Epithelial cell of prostate (primary cell): ENCODE data around the gene IL26.
"Not testable (repeated sequence)": the region's sequence is repeated elsewhere in the genome, so short reads cannot be mapped to it uniquely, and the experiment has no call there.

ENCODE experiments used
- DNase-seq: peaks from one replicate; pipeline ENCODE4 v3.0.0-alpha.2; 2011; ENCODE audit warnings: low read depth, low spot score
- H3K27ac ChIP-seq: fragments of 450-650 bp; 2 replicates; pipeline ENCODE4 v1.5.1; 2017; ENCODE audit warnings: mild to moderate bottlenecking

Gene IL26

GRCh38 chr12:68242777-68243176 lies 17.2 kb upstream of the IL26 start:
- DNase-seq, result no peak
- no peak overlapping the region for H3K27ac ChIP-seq

DNA sequence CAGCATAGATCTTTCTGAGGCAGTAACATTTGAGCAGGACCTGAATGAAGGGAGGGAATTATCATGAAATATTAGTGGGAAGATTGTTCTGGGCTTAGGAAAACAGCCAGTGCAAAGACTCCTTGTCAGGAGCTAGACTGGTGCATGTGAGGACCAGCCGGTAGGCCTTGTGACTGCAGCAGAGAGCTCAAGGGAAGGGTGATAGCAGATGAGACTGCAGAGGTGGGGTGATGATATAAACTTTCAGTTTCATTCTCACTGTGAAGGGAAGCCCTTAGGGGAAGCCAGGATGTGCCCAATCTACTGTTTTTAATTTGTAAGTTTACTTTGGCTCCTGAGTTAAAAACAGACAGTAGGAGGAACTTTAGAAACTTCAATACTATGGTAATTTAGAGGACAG lies 15.4 kb upstream of the IL26 start:
- no peak for DNase-seq
- H3K27ac ChIP-seq, result no peak overlapping the region

DNA sequence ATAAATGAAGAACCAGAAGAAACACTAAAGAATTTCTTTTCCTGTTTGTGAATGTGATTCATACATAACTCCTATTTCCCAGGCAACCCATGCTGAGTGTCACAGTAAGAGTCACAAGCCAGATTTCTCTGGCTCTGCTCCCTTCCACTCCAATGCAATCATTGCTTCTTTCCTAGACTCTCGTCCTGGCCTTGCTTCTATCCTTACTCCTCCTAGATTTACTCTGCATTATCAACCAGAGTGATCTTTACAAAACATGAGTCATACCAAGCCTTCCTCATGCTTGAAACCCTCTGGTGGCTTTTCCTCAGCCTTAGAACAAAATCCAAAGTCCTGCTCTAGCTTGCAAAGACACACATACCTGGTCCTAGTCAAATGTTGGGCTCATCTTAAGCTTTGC lies 14.5 kb upstream of the IL26 start:
- H3K27ac ChIP-seq, result peak overlapping the region; percentile 45
- no peak for DNase-seq

DNA sequence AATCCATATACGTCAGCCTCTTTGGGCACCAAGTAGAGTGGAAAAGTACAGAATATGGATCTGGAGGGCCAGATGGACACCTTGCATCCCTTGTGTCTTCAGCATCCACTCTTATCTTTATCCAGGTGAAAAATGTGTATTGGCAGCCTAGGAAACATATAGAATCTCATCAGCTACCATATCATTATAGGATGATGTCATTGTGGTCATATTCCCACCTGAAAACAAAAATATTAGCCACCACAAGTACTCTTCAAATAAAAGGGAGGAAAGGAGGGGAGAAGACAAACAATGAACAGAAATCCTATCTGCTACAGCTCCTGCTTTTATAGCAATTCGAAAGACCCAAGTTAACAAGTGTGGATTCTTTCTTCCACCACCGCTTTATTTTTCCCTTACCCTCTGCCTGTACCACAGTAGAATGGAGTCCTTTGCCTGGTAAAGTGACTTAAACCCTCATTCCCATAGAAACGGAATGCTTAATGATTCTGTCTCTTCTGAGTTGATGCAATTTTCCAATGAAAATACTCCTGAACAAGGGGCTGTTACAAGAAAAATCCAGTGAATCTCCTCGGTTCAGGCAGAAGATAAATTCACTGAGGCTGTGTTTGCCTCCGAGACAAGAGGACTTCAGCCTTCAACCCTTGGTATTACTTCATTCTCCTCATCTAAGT lies 13.8 kb upstream of the IL26 start:
- peak overlapping the region; percentile 45 for H3K27ac ChIP-seq
- no peak for DNase-seq

DNA sequence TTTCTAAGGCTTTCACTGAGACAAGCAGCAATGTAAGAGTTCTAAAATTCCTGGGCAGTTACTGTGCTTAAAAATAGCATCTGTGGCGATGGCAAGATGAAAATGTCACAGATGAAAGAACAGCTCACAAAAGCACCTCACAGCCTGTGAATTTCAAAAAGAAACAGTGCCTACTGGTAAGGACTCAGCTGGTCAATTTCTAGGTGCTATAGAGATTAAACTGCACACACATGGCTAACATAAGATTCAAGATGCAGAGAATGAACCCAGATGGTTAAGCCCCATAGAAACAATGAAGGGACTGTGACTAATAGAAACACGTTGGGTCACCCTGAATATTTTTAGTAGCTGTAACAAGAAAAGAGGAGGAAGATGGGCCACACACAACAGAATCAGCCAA lies 12.0 kb upstream of the IL26 start:
- H3K27ac ChIP-seq, result no peak overlapping the region
- no peak for DNase-seq

- H3K27ac ChIP-seq, result no peak overlapping the region
- no peak for DNase-seq
These were observed 11.5 kb upstream of the IL26 start for GRCh38 chr12:68237078-68237477.

- DNase-seq, result no peak
- H3K27ac ChIP-seq, result no peak overlapping the region
These were observed 10.9 kb upstream of the IL26 start for GRCh38 chr12:68236421-68237059.

DNA sequence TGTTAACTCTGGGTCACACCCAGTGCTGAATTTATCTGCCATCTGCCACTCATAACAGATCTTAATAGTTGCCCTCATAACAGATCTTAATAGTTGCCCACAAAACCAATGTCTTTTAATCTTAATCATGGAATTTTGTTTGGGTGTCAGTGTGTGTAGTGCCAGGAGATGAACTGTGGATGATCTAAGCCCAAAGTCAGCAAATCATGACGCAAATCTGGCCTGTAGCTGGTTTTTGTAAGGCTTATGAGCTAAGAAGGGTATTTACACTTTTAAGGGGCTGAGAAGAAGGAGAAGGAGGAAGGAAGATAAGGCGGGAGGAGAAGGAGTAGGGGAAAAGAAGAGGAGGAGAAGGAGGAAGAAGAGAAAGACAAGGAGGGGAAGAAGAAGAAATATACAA lies 10.0 kb upstream of the IL26 start:
- no peak overlapping the region for H3K27ac ChIP-seq
- DNase-seq, result no peak

DNA sequence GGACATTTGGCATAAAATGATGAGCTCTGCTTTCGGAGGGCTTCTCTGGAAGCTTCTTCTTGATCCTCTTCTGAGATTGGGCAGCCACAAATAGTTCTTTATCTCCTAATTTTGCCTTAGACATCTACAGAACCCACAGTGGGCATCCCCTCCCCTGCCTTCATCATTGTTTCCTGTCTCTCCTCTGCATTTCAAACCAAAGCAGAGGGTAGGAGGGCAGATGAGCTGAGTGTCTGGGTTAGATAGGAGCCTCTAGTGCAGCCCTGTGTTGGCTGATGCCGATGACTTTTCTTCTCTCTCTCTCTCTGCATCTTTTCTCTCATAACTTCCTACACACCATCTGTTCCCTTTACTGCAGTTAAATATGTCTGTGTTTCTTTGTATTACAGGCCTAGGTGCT lies 8.5 kb upstream of the IL26 start:
- DNase-seq, result no peak
- H3K27ac ChIP-seq, result no peak overlapping the region

GRCh38 chr12:68233498-68233897 lies 7.9 kb upstream of the IL26 start:
- DNase-seq, result no peak
- H3K27ac ChIP-seq, result no peak overlapping the region

GRCh38 chr12:68231691-68232090 lies 6.1 kb upstream of the IL26 start:
- no peak for DNase-seq
- no peak overlapping the region for H3K27ac ChIP-seq

DNA sequence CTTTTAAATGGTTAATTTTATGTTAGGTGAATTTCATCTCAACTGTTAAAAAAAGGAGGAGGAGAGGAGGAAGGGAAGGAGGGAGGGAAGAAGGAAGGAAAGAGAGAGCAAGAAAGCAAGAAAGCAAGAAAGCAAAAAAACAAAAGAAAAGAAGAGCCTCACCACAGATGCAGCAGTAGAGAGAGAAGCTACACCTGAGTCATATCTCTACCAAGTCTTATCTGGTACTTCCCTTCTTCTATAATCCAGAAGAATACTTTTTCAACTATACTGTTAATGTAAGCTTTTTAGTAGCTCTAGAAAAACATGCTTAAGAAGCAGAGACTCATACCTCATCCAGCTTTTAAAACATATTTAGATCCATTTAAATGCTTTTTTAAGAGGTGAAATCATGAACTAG lies 5.6 kb upstream of the IL26 start:
- DNase-seq, result no peak
- no peak overlapping the region for H3K27ac ChIP-seq

DNA sequence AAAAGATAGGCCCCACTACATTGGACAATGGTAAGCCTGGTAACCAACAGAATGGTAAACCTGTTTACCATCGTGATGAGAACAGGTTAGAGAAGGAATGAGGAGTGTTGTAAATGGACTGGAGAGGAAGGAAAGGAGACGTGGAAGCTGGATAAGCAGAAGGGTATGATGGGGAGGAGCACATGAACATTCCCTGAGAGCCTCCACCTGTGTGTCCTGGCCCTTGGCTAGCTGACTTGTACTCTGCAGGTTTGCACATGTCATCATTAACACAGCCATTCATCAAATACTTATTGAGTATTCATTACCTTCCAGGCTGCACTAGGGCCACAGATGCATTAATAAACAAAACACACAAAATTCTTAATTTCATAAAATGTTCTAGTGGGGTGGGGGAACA lies 4.3 kb upstream of the IL26 start:
- no peak overlapping the region for H3K27ac ChIP-seq

DNA sequence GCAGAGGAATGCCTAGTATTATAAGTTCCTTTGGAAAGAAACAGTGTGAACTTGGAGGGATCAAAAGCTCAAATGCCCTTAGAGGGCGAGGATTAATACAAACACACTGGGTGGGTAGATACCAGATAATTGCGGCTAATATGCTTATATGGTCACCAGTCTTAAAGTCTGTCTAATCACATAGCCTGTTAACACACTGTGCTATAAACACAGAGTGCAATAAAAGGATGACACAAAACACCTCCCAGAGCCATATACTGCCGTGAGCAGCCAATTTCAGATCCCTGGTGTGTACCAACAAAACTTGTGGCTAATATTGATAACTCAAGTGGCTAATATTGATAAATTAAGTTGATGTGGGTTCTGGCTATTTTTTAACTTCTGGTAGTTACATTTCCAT lies 1.7 kb upstream of the IL26 start:
- DNase-seq, result no peak
- no peak overlapping the region for H3K27ac ChIP-seq

More for the DNA sequence above, 4.3 kb upstream of the IL26 start:
- DNase-seq, result peak; percentile 8

DNA sequence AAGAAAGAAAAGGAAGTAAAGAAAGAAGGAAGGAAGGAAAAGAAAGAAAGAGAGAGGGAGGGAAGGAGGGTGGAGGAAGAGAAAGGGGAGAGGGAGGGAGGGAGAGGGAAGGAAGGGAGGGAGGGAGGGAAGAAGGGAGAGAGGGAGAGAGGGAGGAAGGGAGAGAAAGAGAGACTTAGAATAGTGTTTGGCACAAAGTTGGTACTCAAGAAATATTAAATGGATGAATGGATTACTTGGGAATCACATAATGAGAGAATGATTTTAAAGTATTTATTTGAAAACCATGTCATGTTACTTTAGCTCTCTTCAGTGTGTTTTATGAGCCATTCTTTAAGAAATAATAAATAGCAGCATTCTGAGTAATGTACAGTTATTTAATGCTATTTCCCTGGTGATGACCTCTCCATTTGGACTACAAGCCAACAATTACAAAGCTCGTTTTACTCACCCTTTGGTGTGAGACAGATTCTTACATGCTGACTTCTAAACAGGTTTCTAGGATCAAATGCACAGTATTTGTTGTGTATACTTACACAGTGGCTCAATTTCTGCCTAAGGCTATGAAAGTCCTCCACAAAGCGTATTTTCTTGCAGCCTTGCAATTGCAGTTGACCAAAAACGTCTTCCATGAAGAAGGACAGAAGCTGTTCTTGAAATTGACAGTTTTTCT lies 861 bp downstream of the IL26 start:
- H3K27ac ChIP-seq, result no peak overlapping the region
- DNase-seq, result peak; percentile 73

GRCh38 chr12:68223067-68223747 lies 2.4 kb downstream of the IL26 start:
- H3K27ac ChIP-seq, result no peak overlapping the region
- DNase-seq, result peak; percentile 45

DNA sequence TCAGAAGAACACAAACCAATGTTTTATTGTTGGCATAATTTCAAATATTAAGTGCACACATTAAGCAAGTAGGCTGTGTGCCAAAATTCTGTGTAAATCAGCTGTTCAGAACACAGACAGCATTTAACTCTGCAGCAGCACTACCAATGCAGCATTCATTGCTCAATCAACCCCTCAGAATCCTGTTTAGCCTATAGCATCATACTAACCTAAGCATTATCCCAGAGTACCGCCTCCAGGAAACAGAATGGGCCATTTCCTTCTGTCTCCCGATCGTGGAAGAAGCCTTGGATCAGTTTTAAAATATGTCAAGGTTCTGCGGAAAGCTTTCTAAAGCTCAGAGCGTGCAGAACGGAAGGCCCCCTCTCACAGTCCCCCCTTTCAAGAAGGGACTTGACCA lies 3.3 kb downstream of the IL26 start:
- DNase-seq, result no peak
- H3K27ac ChIP-seq, result no peak overlapping the region

DNA sequence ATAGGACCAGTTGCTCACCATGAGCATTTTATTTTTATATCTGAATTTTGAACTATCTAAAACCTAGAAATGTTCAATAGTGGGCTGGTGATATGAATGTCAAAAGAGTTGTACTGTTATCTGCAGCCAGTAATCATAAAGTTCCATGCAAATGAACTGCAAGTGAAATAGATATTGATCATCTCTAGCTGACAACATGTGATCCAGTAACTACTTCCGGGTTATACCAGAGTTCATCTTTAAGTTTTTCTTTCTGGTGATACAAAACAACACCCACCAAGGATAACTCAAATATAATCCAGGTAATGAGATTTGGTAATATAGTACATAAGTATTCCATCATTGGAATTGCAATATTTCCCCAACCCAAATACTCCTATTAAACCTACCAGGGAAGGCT lies 4.1 kb downstream of the IL26 start:
- no peak for DNase-seq
- no peak overlapping the region for H3K27ac ChIP-seq

DNA sequence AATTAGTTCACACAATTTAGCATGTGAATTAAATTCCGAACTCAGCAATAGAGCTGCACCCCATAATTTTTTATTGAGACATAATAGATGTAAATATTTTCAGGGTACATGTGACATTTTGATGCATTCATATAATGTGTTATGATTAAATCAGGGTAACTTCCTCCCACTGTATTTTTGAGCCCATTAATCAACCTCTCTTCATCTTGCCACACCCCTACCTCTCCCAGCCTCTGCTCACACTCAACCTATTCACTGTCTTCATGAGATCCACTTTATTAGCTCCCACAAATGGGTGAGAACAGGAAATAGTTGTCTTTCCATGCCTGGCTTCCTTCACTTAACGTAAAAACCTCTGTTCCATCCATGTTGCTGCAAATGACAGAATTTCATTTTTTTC lies 14.7 kb downstream of the IL26 start:
- H3K27ac ChIP-seq, result no peak overlapping the region

GRCh38 chr12:68209048-68209728 lies 16.4 kb downstream of the IL26 start:
- not testable (repeated sequence) for H3K27ac ChIP-seq, DNase-seq

More for the DNA sequence above, 14.7 kb downstream of the IL26 start:
- DNase-seq, result no peak

DNA sequence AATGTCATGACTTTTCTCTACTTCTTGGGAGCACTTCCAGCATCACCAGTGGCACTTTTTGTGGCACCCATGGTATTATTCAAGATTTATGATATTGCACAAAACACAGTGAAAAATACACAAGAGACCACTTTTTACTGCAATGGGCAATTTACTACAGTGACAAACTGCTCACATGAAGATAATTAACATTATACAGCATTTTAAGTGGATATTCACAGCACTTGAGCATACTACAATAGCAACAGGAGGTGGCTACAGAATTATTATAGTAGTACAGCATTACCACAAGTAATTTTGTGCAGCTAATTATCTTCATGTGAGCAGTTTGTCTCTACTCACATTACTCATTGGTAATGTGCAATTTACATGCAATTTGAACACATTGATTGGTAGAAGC lies 18.3 kb downstream of the IL26 start:
- no peak for DNase-seq
- no peak overlapping the region for H3K27ac ChIP-seq
